BLaER1 treated with 17β-estradiol and CSF1 and Interleukin-3, amounts not matched to agents 10 nM and 100 nM (cell line): ENCODE measurements around the gene CEMIP2.

Experiments used
- H3K27ac ChIP-seq, 11 experiments: shearing (Covaris generic); formaldehyde crosslinking; 2 replicates each; pipeline ENCODE4 v1.8.1; 2022
- H3K27me3 ChIP-seq, 11 experiments: shearing (Covaris generic); formaldehyde crosslinking; 2 replicates each; pipeline ENCODE4 v1.8.1; 2022
- H3K36me3 ChIP-seq, 11 experiments: shearing (Covaris generic); formaldehyde crosslinking; 2 replicates each; pipeline ENCODE4 v1.8.1; 2022
- H3K4me1 ChIP-seq, 10 experiments: shearing (Covaris generic); formaldehyde crosslinking; 2 replicates each; pipeline ENCODE4 v1.8.1; 2022
- H3K4me2 ChIP-seq, 11 experiments: shearing (Covaris generic); formaldehyde crosslinking; 2 replicates each; pipeline ENCODE4 v1.8.1; 2022
- H3K4me3 ChIP-seq, 10 experiments: shearing (Covaris generic); formaldehyde crosslinking; 2 replicates each; pipeline ENCODE4 v1.8.1; 2022
- H3K9ac ChIP-seq, 11 experiments: shearing (Covaris generic); formaldehyde crosslinking; 2 replicates each; pipeline ENCODE4 v1.8.1; 2022
- H3K9me3 ChIP-seq, 11 experiments: shearing (Covaris generic); formaldehyde crosslinking; replicated peaks in 1 of 11; 2 replicates each; pipeline ENCODE4 v1.8.1; 2022
- H4K20me1 ChIP-seq, 11 experiments: shearing (Covaris generic); formaldehyde crosslinking; 2 replicates each; pipeline ENCODE4 v1.8.1; 2022
- Cebpa-rat ChIP-seq, 11 experiments: shearing (Covaris generic); IDR thresholded peaks; 2 replicates each; pipeline ENCODE4 v1.8.1; 2022

CEMIP2 gene

GRCh38 chr9:71767163-71767775, 1.0 kb downstream of the CEMIP2 start:
- peaks cover 11 to 58% (median 41%) of the 10 kb centered on the region in 11 experiments; a peak in 19 of 22 replicates for H4K20me1 ChIP-seq
- H3K4me3 ChIP-seq, result peak overlapping the region; percentile 69 to 86 (median 83)
- H3K4me2 ChIP-seq, result peak overlapping the region; percentile 84 to 98 (median 93)
- TF ChIP-seq Cebpa-rat (IDR thresholded peaks at IDR 0.05), result no peak
- H3K27ac ChIP-seq, result peak overlapping the region; percentile 88 to 97 (median 92); a peak in 21 of 22 replicates
- H3K9me3 ChIP-seq, result no peaks in the 10 kb centered on the region
- H3K36me3 ChIP-seq, result no peaks in the 10 kb centered on the region
- H3K9ac ChIP-seq, result peak overlapping the region; percentile 89 to 97 (median 94)
- peaks cover 38 to 65% (median 54%) of the 10 kb centered on the region in 10 experiments for H3K4me1 ChIP-seq
- H3K27me3 ChIP-seq, result 0 out of 22 replicates have a peak, but pooled peaks cover 0 to 4% (median 0%) of the 10 kb centered on the region in 11 experiments

GRCh38 chr9:71766663-71767062, 1.6 kb downstream of the CEMIP2 start:
- Histone ChIP-seq H3K4me1 (peaks cover 38 to 65% (median 54%) of the 10 kb centered on the region in 10 experiments), H3K9ac (peak overlapping the region; percentile 89 to 97 (median 94); a peak in 19 of 22 replicates), H3K27me3 (0 out of 22 replicates have a peak, but pooled peaks cover 0 to 4% (median 0%) of the 10 kb centered on the region in 11 experiments), H3K4me2 (peak overlapping the region; percentile 84 to 98 (median 93)), H3K36me3 (no peaks in the 10 kb centered on the region; a peak in 1 of 22 replicates), H4K20me1 (peaks cover 11 to 64% (median 41%) of the 10 kb centered on the region in 11 experiments; a peak in 19 of 22 replicates), H3K4me3 (peak overlapping the region; percentile 69 to 86 (median 83)), H3K27ac (peak overlapping the region in 4 of 11 experiments; percentile 2 to 95 (median 30); a peak in 3 of 22 replicates), H3K9me3 (no peaks in the 10 kb centered on the region)
- TF ChIP-seq Cebpa-rat (IDR thresholded peaks at IDR 0.05), result no peak

- no peaks in the 10 kb centered on the region; a peak in 3 of 22 replicates for H3K36me3 ChIP-seq
- no peak overlapping the region; a peak in 2 of 22 replicates for H3K27ac ChIP-seq
- peak overlapping the region in 2 of 11 experiments; percentile 79 to 97; a peak in 3 of 22 replicates for H3K9ac ChIP-seq
- H3K27me3 ChIP-seq, result 0 out of 22 replicates have a peak, but pooled peaks cover 0 to 4% (median 0%) of the 10 kb centered on the region in 11 experiments
- peaks cover 11 to 74% (median 48%) of the 10 kb centered on the region in 11 experiments; a peak in 20 of 22 replicates for H4K20me1 ChIP-seq
- no peak for TF ChIP-seq Cebpa-rat (IDR thresholded peaks at IDR 0.05)
- H3K4me1 ChIP-seq, result peaks cover 38 to 65% (median 54%) of the 10 kb centered on the region in 10 experiments
- H3K9me3 ChIP-seq, result no peaks in the 10 kb centered on the region
- peak overlapping the region in 3 of 10 experiments; percentile 69 to 86 (median 82); a peak in 5 of 20 replicates for H3K4me3 ChIP-seq
- peak overlapping the region; percentile 84 to 98 (median 93) for H3K4me2 ChIP-seq
Observed at GRCh38 chr9:71765693-71766092, 2.6 kb downstream of the CEMIP2 start.

GRCh38 chr9:71764891-71765290, 3.4 kb downstream of the CEMIP2 start:
- H3K4me2 ChIP-seq, result peak overlapping the region in 10 of 11 experiments; percentile 7 to 98 (median 94); a peak in 17 of 22 replicates
- H4K20me1 ChIP-seq, result peaks cover 11 to 81% (median 51%) of the 10 kb centered on the region in 11 experiments; a peak in 20 of 22 replicates
- no peak for TF ChIP-seq Cebpa-rat (IDR thresholded peaks at IDR 0.05)
- H3K36me3 ChIP-seq, result no peaks in the 10 kb centered on the region; a peak in 3 of 22 replicates
- H3K27me3 ChIP-seq, result 0 out of 22 replicates have a peak, but pooled peaks cover 0 to under 1% (median 0%) of the 10 kb centered on the region in 11 experiments
- H3K9ac ChIP-seq, result peak overlapping the region in 2 of 11 experiments; percentile 63 to 79; a peak in 3 of 22 replicates
- peak overlapping the region in 2 of 10 experiments; percentile 69 to 86; a peak in 4 of 20 replicates for H3K4me3 ChIP-seq
- peak overlapping the region in 3 of 11 experiments; percentile 58 to 82 (median 76); a peak in 4 of 22 replicates for H3K27ac ChIP-seq
- peaks cover 33 to 66% (median 51%) of the 10 kb centered on the region in 10 experiments for H3K4me1 ChIP-seq
- no peaks in the 10 kb centered on the region for H3K9me3 ChIP-seq

- Histone ChIP-seq H3K4me2 (peak overlapping the region in 10 of 11 experiments; percentile 11 to 98 (median 94); a peak in 16 of 22 replicates), H3K36me3 (no peaks in the 10 kb centered on the region; a peak in 3 of 22 replicates), H3K27ac (peak overlapping the region in 3 of 11 experiments; percentile 58 to 82 (median 76); a peak in 5 of 22 replicates), H3K9ac (peak overlapping the region in 3 of 11 experiments; percentile 41 to 79 (median 63); a peak in 5 of 22 replicates), H3K4me3 (peak overlapping the region in 3 of 10 experiments; percentile 22 to 86 (median 69); a peak in 4 of 20 replicates), H4K20me1 (peaks cover 11 to 85% (median 51%) of the 10 kb centered on the region in 11 experiments; a peak in 20 of 22 replicates), H3K9me3 (no peaks in the 10 kb centered on the region), H3K27me3 (no peaks in the 10 kb centered on the region), H3K4me1 (peaks cover 29 to 66% (median 46%) of the 10 kb centered on the region in 10 experiments)
- TF ChIP-seq Cebpa-rat (IDR thresholded peaks at IDR 0.05), result no peak
Observed at GRCh38 chr9:71764463-71764862, 3.9 kb downstream of the CEMIP2 start.

- Histone ChIP-seq H3K4me2 (peak overlapping the region in 9 of 11 experiments; percentile 11 to 98 (median 93); a peak in 15 of 22 replicates), H3K9ac (peak overlapping the region in 3 of 11 experiments; percentile 41 to 79 (median 63); a peak in 5 of 22 replicates), H3K9me3 (no peaks in the 10 kb centered on the region), H3K4me1 (peaks cover 25 to 72% (median 43%) of the 10 kb centered on the region in 10 experiments), H4K20me1 (peaks cover 11 to 91% (median 57%) of the 10 kb centered on the region in 11 experiments; a peak in 20 of 22 replicates), H3K27me3 (no peaks in the 10 kb centered on the region), H3K27ac (peak overlapping the region in 3 of 11 experiments; percentile 58 to 82 (median 76); a peak in 5 of 22 replicates), H3K4me3 (peak overlapping the region in 3 of 10 experiments; percentile 22 to 86 (median 69); a peak in 3 of 20 replicates), H3K36me3 (peaks cover 0 to 1% (median 0%) of the 10 kb centered on the region in 11 experiments; a peak in 3 of 22 replicates)
- TF ChIP-seq Cebpa-rat (IDR thresholded peaks at IDR 0.05), result no peak
Observed at GRCh38 chr9:71763832-71764231, 4.5 kb downstream of the CEMIP2 start.

GRCh38 chr9:71762900-71763653, 5.2 kb downstream of the CEMIP2 start:
- H3K9ac ChIP-seq, result peak overlapping the region in 3 of 11 experiments; percentile 41 to 79 (median 63); a peak in 3 of 22 replicates
- H3K4me2 ChIP-seq, result peak overlapping the region in 5 of 11 experiments; percentile 84 to 98 (median 93); a peak in 9 of 22 replicates
- H3K36me3 ChIP-seq, result peaks cover 0 to 9% (median 0%) of the 10 kb centered on the region in 11 experiments; a peak in 4 of 22 replicates
- H3K4me1 ChIP-seq, result peaks cover 32 to 79% (median 50%) of the 10 kb centered on the region in 10 experiments
- H4K20me1 ChIP-seq, result peaks cover 11 to 99% (median 64%) of the 10 kb centered on the region in 11 experiments; a peak in 20 of 22 replicates
- no peak for TF ChIP-seq Cebpa-rat (IDR thresholded peaks at IDR 0.05)
- H3K4me3 ChIP-seq, result peak overlapping the region in 1 of 10 experiments; percentile 86; a peak in 1 of 20 replicates
- H3K27me3 ChIP-seq, result no peaks in the 10 kb centered on the region
- H3K27ac ChIP-seq, result peak overlapping the region in 3 of 11 experiments; percentile 58 to 82 (median 76); a peak in 5 of 22 replicates
- H3K9me3 ChIP-seq, result no peaks in the 10 kb centered on the region
